K562 (cell line): ENCODE results near the gene ZNF668. TPM values are rescaled to one million over a fixed set of nuclear protein-coding genes. Genes with fewer than 3 reads are reported as not detected.
A peak's percentile ranks its signal among the peaks of the same experiment; 100 is the strongest.

Source experiments
- BACH1 ChIP-seq: fragments of 200-800 bp; sonication (Bioruptor generic); IDR thresholded peaks from 2 replicates; pipeline ENCODE4 v1.6.1; 2016; ENCODE audit warnings: missing genetic modification characterization, missing compliant biosample characterization
- DLX4 ChIP-seq: fragments of 250-450 bp; sonication (Bioruptor Pico); IDR thresholded peaks from 2 replicates; pipeline ENCODE4 v1.6.1; 2021; ENCODE audit warnings: mild to moderate bottlenecking
- E2F3 ChIP-seq: fragments of 250-450 bp; sonication (Bioruptor Pico); IDR thresholded peaks from 2 replicates; pipeline ENCODE4 v1.4.0; 2020; ENCODE audit warnings: mild to moderate bottlenecking
- ETV5 ChIP-seq: sonication (generic); formaldehyde crosslinking; IDR thresholded peaks from 2 replicates; pipeline ENCODE4 v1.4.0; 2020; ENCODE audit warnings: low read depth, mild to moderate bottlenecking, missing genetic modification reagents
- FOXA1 ChIP-seq: fragments of 450-650 bp; IDR thresholded peaks from 2 replicates; pipeline ENCODE4 v1.6.1; 2016; ENCODE audit warnings: mild to moderate bottlenecking, borderline replicate concordance
- FOXK1 ChIP-seq: sonication (generic); formaldehyde crosslinking; IDR thresholded peaks from 2 replicates; pipeline ENCODE4 v1.8.0; 2022; ENCODE audit warnings: missing genetic modification reagents, mild to moderate bottlenecking, borderline replicate concordance
- HBP1 ChIP-seq: fragments of 450-650 bp; formaldehyde crosslinking; IDR thresholded peaks from 2 replicates; pipeline ENCODE4 v1.4.0; 2022; ENCODE audit warnings: missing genetic modification characterization
- RBBP5 ChIP-seq: fragments of 200-600 bp; sonication (generic); IDR thresholded peaks from 2 replicates; pipeline ENCODE4 v1.6.1; 2012; ENCODE audit warnings: borderline replicate concordance, mild to moderate bottlenecking, low read length, control low read depth, inconsistent platforms; ENCODE audit not compliant: insufficient read depth, poor library complexity, severe bottlenecking
- RBM39 ChIP-seq: fragments of 200-400 bp; formaldehyde crosslinking; optimal IDR thresholded peaks from 2 replicates; pipeline ENCODE3; 2018; ENCODE audit warnings: low read depth, low read length
- SIN3A ChIP-seq, 2 experiments: fragments of 150-350 bp in 1 of 2; IDR thresholded peaks; 2 replicates each; pipeline ENCODE4 v1.6.1; 2011 to 2016; ENCODE audit warnings: borderline replicate concordance in 2 of 2, low read depth in 2 of 2, low read length in 2 of 2, mild to moderate bottlenecking in 2 of 2, moderate library complexity in 2 of 2; ENCODE audit not compliant: control insufficient read depth in 1 of 2
- SMARCA5 ChIP-seq: fragments of 450-650 bp; IDR thresholded peaks from 2 replicates; pipeline ENCODE4 v1.6.1; 2016
- SMARCB1 ChIP-seq: IDR thresholded peaks from 2 replicates; pipeline ENCODE4 v1.6.1; 2011; ENCODE audit warnings: improper control_type of control experiment, low read depth; ENCODE audit not compliant: insufficient read length
- TEAD1 ChIP-seq, 2 experiments: fragments of 450-650 bp in 1 of 2; sonication (generic) in 1 of 2; formaldehyde crosslinking; IDR thresholded peaks; 2 replicates each; pipeline versions ENCODE4 v1.4.0 to v1.8.0; 2020 to 2022; ENCODE audit warnings: mild to moderate bottlenecking in 2 of 2, missing genetic modification reagents in 1 of 2
- XRCC5 ChIP-seq: fragments of 200-400 bp; formaldehyde crosslinking; IDR thresholded peaks from 2 replicates; pipeline ENCODE4 v1.6.1; 2017; ENCODE audit warnings: low read depth, mild to moderate bottlenecking, low read length
- ZNF23 ChIP-seq: fragments of 250-450 bp; sonication (Bioruptor Pico); IDR thresholded peaks from 2 replicates; pipeline ENCODE4 v1.4.0; 2020; ENCODE audit warnings: mild to moderate bottlenecking
- ZNF551 ChIP-seq: fragments of 250-450 bp; sonication (Bioruptor Pico); IDR thresholded peaks from 2 replicates; pipeline ENCODE4 v1.5.0; 2021; ENCODE audit warnings: mild to moderate bottlenecking, moderate library complexity
- ZNF586 ChIP-seq: fragments of 450-650 bp; formaldehyde crosslinking; conservative IDR thresholded peaks from 2 replicates; pipeline ENCODE4 v1.4.0; 2020; ENCODE audit warnings: mild to moderate bottlenecking, moderate library complexity
- ZNF76 ChIP-seq: fragments of 250-450 bp; sonication (Bioruptor Pico); IDR thresholded peaks from 2 replicates; pipeline ENCODE4 v1.4.0; 2020; ENCODE audit warnings: mild to moderate bottlenecking, moderate library complexity, borderline replicate concordance
- polyA plus RNA-seq, 8 experiments: library from polyadenylated mRNA; depleted of rRNA in 4 of 8; stranded (reverse) in 5 of 8; unstranded in 3 of 8; fragments of >200 nt; fragmentation: Nextera tagmentation in 2 of 8; fragmentation: Illumina TruSeq in 1 of 8; extraction: Ambion mirVana in 2 of 8; extraction: Trizol in 1 of 8; gene quantifications; 2 replicates each; pipeline versions ENCODE4 v1.2.1 to v1.2.3, GENCODE V29; 2011 to 2014; ENCODE audit warnings: inconsistent platforms in 1 of 8, missing spikeins in 1 of 8
- total RNA-seq, 7 experiments: library from RNA; depleted of rRNA in 6 of 7; stranded (reverse); fragments of >200 nt in 6 of 7; fragmentation: Illumina TruSeq in 2 of 7; extraction: Trizol in 2 of 7; gene quantifications; 2 replicates each; pipeline versions ENCODE4 v1.2.1 to v1.2.3, GENCODE V29; 2011 to 2021; ENCODE audit warnings: low replicate concordance in 1 of 7
- TF ChIP-seq, protein P1 (sequence below): sonication (generic); formaldehyde crosslinking; IDR thresholded peaks from 2 replicates; pipeline ENCODE4 v1.8.1; 2022; ENCODE audit warnings: missing genetic modification reagents
- TF ChIP-seq, protein P2 (sequence below), 2 experiments: fragments of 450-650 bp; IDR thresholded peaks; 2 replicates each; pipeline ENCODE4 v1.6.1; 2016

The ZNF668 gene
- total and polyA plus RNA-seq, 9 of the 15 experiments (the other 6 are each of a cell fraction or from before 2014, with no cell fraction given) = 0.04 to 15.3 (median 3.8) TPM; not detected in 1

- TF ChIP-seq, protein P1, sequence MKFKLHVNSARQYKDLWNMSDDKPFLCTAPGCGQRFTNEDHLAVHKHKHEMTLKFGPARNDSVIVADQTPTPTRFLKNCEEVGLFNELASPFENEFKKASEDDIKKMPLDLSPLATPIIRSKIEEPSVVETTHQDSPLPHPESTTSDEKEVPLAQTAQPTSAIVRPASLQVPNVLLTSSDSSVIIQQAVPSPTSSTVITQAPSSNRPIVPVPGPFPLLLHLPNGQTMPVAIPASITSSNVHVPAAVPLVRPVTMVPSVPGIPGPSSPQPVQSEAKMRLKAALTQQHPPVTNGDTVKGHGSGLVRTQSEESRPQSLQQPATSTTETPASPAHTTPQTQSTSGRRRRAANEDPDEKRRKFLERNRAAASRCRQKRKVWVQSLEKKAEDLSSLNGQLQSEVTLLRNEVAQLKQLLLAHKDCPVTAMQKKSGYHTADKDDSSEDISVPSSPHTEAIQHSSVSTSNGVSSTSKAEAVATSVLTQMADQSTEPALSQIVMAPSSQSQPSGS (CRISPR knock-in tag) = no peak
- TF ChIP-seq FOXK1 (CRISPR knock-in tag) (0 out of 2 replicates have a peak, but pooled peaks have one; percentile 70), BACH1 (tag) (no peak), ZNF586 (CRISPR knock-in tag) (no peak), E2F3 (CRISPR knock-in tag) (0 out of 2 replicates have a peak, but pooled peaks have one; percentile 50), RBM39 (peak; percentile 28), XRCC5 (peak; percentile 62), RBBP5 (no peak), SMARCB1 (no peak), SIN3A (IDR thresholded peaks at IDR 0.05; ENCODE audit: borderline replicate concordance in 2 of 2, control insufficient read depth in 1 of 2, low read depth in 2 of 2, low read length in 2 of 2) (peak; percentile 82 to 86; a peak in 1 of 4 replicates), ZNF551 (CRISPR knock-in tag) (no peak), ZNF76 (no peak), HBP1 (CRISPR knock-in tag) (no peak), ETV5 (peak; percentile 13; the same call in 1 of the 2 replicates), TEAD1 (CRISPR knock-in tag; IDR thresholded peaks at IDR 0.05) (peak; percentile 30 to 82; a peak in 2 of 4 replicates), DLX4 (CRISPR knock-in tag) (no peak), FOXA1 (no peak), SMARCA5 (0 out of 2 replicates have a peak, but pooled peaks have one; percentile 16), ZNF23 (no peak)
- TF ChIP-seq, protein P2, sequence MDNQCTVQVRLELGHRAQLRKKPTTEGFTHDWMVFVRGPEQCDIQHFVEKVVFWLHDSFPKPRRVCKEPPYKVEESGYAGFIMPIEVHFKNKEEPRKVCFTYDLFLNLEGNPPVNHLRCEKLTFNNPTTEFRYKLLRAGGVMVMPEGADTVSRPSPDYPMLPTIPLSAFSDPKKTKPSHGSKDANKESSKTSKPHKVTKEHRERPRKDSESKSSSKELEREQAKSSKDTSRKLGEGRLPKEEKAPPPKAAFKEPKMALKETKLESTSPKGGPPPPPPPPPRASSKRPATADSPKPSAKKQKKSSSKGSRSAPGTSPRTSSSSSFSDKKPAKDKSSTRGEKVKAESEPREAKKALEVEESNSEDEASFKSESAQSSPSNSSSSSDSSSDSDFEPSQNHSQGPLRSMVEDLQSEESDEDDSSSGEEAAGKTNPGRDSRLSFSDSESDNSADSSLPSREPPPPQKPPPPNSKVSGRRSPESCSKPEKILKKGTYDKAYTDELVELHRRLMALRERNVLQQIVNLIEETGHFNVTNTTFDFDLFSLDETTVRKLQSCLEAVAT (IDR thresholded peaks at IDR 0.05) = 0 out of 4 replicates have a peak, but pooled peaks of 1 of the 2 experiments have one; percentile 14
Observed at GRCh38 chr16:31073970-31074813, at the start of gene ZNF668, which contains the start of gene ZNF646 (continued).
